Inferior parietal cortex (tissue), 1 donor: ENCODE results near the gene ALPP.
A peak's percentile ranks its signal among the peaks of the same experiment; 100 is the strongest.
"Not testable (repeated sequence)": the region's sequence is repeated elsewhere in the genome, so short reads cannot be mapped to it uniquely, and the experiment has no call there.

Source experiments
- DNase-seq: peaks from one replicate; pipeline ENCODE4 v3.0.0-alpha.2; 2016; ENCODE audit errors: extremely low spot score

ALPP gene

DNA sequence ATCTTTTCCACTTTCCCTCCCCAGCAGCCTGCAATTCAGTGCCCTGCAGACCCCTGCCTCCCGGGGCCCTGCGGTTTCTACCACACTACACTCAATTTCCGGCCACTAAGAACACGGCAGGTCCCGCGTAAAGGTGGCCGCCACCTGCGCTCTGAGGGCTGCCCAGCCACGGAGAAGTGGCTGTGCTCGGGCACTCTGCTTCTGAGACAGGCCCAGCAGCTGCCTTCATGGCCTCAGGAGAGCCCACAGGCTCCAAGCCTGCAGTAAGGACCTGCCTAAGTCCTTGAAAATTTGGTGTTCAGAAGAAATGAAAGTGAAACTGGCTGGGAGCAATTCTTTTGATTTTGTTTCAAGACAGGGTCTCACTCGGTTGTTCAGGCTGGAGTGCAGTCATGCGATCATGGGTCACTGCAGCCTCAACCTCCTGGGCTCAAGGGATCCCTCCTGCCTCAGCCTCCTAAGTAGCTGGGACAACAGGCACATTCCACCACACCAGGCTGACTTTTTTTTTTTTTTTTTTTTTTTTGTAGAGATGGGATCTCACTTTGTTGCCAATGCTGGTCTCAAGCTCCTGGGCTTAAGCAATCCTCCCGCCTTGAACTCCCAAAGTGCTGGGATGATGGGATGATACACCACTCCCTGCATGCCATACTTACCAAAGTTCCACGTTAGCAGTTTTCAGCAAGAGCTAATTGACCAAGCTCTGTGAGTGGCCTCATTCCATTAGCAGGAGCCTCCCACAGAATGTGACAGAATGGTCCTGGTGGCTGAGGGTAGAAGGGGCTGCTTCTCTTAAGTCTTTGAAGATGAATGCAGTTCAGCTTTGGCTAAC is 14.6 kb upstream of the ALPP start:
- DNase-seq: no peak

DNA sequence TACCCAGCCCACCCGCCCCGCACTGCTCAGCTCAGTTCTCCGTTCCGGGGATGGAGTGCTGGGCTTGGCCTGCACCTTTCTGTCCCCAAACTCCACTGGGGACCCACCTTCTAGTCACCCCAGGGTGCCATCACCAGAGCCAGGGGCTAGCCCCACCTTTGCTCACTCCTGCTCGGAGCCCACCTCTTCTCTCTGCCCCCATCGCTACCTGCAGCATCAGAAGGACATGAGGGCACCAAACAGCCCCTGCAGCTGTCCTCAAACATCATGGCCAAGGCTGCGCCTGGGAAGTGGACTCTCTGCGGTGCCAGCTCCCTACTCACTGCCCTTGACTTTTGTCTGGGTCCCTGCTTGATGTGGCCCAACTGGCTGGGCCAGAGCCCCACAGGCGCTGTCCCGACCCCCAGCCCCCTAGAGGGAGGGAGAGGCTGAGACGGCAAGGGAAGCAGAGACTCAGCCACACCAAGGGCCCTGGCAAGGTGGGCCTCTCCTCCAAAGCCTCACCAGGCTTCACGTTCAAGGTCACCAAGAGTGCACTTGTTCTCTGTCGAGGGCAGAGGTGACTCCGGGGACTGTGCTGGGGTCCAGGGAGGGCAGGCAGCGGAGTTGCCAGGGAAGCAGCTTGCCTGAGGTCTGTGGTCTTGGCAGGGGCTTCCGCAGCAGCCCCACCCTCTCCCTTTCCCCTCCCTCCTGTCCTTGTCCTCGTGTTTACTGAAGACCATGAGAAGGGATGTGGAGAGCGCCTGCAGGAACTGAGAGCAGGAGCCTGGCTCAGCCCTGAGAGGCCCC is 13.6 kb upstream of the ALPP start:
- DNase-seq: not testable (repeated sequence)

DNA sequence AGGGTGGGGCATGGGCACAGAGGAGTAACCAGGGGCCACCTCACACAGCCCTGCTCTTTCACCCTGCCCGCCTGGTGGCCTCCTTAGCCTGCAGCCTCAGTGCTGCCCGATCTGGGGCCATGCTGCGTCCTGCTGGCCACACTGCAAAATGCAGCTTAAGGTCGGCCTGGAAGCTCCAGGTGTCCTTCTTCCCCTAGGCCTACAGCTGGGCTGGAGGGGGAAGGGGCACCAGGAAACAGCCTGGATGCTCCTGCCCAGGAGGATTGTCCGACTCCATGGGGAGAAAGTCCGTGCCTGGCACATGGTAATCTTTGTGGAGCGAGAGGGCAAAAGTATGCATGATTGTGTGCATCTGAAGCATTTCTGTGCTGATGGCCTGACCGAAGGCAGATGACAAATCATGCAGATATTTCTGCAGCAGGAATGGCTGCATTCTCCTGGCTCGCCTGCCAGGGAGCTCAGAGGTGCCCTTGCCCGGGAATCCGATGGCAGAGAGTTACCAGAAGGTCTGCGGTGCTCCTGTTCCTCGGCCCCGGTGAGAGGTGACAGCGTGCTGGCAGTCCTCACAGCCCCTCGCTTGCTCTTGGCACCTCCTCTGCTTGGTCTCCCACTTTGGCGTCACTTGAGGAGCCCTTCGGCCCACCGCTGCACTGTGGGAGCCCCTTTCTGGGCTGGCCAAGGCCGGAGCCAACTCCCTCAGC is 12.8 kb upstream of the ALPP start:
- no peak for DNase-seq

DNA sequence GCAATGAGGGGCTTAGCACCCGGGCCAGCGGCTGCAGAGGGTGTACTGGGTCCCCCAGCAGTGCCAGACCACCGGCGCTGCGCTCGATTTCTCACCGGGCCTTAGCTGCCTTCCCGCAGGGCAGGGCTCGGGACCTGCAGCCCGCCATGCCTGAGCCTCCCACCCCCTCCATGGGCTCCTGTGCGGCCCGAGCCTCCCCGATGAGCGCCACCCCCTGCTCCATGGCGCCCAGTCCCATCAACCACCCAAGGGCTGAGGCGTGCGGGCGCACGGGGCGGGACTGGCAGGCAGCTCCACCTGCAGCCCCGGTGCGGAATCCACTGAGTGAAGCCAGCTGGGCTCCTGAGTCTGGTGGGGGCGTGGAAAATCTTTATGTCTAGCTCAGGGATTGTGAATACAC is 12.1 kb upstream of the ALPP start:
- DNase-seq: not testable (repeated sequence)

DNA sequence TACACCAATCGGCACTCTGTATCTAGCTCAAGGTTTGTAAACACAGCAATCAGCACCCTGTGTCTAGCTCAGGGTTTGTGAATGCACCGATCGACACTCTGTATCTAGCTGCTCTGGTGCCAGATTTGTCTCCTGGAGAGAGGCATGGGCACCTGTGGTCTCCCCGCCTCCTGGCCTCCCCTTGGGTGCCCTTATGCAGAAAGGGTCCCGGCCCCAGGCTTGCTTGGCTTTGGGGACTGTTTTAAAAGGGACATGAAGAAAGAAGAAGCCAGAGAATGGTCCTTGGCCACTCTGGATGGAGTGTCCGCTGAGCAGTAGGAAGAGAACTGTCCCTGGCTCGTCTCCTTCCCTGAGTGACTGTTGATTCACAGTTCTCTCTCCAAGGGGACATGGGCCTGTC is 11.5 kb upstream of the ALPP start:
- DNase-seq: no peak

DNA sequence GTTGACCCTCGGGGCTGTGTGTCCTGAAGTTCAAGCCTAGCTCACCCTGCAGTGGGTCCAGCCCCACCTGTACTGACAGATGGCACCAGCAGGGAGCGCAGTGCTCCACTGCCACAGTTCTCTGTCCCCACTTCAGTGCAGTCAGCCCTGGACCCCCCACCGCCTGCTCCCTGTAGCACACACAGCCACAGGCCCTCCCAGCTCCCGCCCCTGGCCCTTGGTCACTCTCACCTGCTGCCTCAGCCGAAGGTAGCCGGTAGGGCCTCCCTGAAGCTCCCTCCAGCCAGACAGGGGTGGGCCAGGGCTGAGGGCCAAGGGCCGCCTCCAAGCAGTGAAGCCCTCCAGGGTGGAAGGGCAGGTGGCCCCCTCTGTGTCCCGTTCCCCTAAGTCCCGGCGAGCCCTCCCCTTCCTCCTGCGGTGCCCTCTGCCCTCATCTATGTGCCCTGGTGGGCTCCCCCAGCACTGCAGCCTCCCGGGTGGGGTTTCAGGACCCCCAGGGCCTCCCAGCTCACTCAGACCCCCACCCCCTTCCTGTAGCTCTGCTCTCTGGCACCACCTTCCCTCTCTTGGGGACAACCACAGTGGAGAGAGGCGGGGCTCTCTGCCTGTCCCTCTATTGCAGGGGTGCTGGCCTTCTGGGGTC is 10.8 kb upstream of the ALPP start:
- DNase-seq: no peak

DNA sequence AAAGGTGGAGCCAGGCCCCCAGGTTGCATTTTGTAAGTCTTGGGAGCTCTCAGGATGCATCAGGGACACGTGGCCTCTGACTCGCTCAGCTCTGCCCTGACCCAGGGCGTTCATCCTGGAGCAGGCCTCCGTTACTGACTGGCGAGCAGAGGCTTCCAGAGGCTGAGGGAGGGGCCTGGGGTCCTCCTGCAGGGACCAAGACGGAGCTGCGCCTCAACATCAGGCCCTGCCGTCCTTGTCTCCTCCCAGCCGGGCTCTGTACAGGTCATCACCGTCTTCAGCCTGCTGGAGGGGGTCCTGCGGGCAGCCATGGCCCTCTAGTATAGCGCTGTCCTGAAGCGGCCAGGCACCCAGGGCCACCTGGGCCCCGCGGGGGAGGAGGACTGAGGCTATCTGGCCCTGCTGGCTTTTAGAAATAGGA is 10.2 kb upstream of the ALPP start:
- no peak for DNase-seq

DNA sequence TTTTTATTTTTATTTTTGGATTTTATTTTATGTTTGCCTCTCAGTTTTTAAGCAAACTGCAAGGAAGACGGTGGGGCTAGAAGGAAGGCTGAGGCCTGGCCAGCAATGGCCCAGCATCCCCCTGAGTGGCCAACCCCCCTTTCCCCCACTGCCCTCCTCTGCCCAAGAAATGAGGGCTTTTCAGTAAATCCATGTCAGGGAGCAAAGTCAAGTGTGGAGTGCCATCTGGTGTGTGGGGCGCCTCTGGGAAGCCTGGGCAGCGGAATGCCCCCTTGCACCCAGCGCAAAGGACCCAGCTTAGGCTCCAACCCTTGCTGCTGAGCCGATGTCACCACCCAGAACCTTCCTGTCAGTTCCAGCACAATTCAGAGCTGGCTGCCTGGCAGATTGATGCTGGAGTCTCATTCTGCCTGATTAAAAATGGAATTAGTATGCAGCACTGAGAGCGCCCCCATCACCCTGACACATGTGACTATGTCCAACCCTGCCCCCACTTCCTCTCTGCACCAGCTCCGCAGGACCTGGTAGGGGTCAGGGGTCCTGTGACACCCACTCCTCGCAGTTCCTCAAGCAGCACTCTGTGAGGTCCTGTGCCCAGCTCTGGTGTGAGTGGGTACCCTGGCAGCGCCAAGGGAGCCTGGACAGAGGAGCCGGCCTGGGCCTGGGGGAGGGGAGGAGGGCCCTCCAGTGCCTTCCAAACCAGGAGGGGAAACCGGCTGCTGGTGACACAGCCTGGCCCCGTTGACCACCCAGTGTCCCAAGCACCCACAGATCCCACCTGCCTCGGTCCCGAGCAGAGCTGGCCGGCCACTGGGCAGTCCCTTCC is 9.2 kb upstream of the ALPP start:
- DNase-seq: no peak

DNA sequence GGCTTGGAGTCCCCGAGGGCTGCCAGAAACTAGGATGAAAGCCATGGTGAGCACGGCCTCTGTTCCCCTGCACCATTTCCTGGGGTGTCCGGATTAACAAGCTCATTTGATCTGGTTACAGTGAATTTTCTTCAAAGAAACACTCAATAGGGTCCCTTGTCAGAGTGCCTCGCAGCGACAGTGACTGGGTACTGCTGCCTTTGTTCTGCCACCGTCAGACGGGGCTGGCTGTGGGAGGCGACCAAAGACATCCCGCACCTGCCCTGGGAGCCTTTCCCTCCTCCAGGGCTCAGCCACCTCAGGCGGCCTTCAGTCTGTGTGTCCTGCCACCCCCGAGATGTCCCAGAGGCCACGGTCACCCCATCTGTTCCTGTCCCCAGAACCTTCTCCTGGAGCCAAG is 8.5 kb upstream of the ALPP start:
- DNase-seq: not testable (repeated sequence)

DNA sequence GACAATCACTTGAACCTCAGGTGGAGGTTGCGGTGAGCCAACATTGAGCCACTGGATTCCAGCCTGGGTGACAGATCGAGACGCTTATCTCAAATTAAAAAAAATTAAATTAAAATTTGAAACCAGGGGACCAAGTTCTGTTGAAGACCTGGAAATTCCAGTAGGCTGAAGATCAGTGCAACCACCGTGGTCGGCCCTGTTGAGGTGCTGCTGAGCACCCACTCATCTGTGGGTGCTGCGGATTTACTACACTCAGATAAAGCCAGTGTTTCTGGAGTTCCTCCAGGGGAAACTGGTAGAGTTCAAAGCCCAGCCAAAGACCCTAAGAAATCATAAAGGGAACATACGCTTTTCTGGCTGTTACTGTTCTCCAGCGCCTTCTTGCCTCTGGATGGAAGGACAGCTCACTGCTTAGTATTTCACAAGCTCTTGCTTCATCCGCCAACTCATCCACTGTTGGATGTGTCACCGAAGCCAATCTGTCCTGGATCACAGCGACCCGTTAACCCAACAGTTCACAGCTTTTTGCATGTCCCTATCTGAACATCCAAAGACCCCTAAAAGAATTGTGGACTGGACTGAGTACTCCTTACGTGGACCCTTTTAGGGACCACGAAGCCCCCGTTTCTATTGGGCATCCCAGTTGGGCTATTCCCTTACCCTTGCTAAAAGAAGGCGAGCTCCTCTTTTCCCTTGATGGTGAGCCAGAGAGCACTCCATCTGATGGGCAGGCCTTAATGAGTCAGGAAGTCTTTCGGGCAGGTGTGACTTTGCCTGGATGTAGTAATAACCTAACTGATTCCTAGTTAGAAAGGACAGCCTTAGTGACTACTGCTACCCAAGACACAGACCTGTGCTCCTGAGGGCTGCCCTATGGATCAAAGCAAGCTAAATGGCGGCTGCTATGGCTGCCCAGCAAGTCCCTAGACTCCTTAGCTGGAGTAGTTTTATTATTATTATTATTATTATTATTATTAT is 6.0 kb upstream of the ALPP start:
- no peak for DNase-seq

DNA sequence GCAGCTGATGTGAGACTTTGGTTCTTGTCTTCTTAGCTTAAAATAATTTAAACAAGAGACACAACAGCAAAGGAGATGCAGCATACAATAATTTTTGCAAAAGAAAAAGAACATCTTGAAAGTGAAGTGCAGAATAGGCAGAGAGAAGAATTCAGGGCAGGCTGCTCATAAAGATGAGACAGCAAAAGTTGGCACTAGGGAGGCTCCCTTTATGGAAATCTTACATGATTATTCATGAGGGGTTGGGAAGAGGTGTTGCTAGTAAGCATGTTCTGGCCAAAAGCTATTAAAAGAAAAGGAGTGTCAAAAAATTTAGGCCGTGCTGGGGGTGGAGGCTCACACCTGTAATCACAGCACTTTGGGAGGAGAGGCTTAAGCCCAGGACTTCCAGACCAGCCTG is 4.2 kb upstream of the ALPP start:
- DNase-seq: peak; percentile 28

DNA sequence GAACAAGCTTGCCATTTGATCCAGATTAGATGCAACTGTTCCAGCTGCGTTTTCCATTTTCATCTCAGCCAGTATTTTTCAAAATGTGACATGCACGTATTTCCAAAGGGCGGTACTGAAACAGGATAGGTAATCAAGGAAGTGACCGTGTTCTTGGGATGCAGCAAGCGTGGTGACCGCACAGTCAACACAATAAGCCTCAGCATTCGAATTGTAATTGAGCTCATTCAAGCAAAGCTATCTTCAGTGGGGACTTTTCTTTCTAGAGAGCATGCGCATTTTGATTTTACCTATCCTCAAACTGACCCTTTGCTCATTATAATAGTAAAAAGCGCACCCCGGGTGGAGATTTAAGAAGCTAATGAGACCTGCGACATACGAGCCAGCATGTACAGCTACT is 3.4 kb upstream of the ALPP start:
- DNase-seq: no peak

DNA sequence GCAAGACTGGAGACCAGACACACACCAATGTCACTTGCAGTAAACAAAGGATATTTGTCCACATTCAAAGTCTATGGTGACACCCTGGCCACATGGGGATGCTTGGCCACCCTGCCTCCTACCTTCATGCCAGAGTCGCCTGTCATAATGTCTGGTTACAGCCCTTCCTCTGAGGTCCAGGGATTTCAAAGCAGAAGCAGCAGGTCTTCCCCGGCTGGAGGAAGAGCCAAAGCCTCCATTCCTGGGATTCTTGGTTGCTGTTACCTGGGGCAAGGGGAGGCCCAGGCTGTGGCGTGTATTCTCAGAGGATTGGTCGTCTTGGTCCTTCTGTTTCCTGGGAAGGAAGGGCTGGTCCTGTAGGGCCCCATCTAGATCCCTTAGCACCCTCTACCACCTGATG is 2.3 kb upstream of the ALPP start:
- DNase-seq: no peak

DNA sequence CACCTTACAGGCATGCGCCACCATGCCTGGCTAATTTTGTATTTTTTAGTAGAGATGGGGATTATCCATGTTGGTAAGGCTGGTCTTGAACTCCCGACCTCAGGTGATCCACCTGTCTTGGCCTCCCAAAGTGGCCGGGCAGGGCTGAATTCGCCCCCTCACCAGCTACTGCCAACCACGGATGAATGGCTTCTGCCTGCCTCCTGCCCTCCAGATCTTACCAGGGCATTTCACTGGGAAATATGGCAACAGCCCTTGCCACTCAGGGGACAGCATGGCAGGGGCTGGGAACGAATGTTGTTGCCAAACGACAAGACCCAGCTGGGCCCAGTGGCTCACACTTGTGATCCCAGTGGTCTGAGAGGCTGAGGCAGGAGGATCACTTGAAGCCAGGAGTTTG is 1.8 kb upstream of the ALPP start:
- DNase-seq: no peak

DNA sequence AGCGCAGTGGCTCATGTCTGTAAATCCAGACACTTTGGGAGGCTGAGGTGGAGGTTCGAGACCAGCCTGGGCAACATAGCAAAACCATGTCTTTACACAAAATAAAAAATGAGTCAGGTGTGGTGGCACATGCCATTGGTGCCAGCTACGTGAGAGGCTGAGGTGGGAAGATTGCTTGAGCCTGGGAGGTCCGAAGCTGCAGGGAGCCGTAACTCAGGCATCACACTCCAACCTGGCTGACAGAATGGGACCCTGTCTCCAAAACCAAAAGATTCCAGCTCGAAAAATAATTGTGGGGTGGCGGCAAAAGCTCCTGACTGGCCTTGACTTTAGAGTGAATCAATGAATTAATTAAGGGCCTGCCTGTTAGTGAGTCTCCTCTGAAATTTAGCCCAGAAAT is 1.2 kb upstream of the ALPP start:
- DNase-seq: no peak

DNA sequence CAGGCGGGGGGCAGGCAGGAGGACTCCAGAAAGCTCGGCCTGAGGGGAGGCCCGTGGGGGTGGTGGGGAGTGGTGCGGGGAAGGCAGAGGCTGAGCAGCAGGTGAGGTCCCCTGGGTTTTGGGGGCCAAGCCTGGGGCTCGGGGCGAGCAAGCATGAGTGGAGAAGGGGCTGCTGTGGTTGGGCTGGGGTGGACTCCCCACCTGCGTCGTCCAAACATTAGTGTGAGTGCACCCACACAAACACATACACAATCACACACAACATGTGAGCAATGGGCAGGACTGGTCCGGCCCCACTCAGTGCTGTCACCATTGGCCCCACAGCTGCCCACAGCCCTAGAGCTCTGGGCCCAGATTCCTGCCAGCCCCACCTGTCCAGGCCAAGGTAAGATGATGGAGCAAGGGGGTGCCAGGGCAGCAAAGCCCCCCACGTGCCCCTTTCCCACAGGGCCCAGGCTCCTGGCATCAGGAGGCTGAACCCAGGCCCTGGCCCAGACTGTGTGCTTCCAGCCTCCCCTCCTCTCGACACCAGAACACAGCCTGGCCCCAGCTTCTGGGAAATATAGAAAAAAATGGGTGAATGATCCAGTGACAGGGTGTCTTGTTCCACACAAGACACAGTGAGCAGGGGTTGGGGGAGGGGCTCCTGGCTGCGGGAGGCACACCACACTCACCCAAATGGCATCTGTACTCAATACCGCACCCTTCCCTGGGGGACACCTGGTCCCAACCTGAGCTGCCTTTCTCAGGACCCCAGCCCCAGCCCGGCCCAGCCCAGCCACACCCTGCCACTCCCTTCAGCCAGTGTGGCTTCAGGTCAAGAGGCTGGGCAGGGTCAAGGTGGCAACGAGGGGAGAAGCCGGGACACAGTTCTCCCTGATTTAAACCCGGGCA is 463 bp upstream of the ALPP start:
- no peak for DNase-seq

DNA sequence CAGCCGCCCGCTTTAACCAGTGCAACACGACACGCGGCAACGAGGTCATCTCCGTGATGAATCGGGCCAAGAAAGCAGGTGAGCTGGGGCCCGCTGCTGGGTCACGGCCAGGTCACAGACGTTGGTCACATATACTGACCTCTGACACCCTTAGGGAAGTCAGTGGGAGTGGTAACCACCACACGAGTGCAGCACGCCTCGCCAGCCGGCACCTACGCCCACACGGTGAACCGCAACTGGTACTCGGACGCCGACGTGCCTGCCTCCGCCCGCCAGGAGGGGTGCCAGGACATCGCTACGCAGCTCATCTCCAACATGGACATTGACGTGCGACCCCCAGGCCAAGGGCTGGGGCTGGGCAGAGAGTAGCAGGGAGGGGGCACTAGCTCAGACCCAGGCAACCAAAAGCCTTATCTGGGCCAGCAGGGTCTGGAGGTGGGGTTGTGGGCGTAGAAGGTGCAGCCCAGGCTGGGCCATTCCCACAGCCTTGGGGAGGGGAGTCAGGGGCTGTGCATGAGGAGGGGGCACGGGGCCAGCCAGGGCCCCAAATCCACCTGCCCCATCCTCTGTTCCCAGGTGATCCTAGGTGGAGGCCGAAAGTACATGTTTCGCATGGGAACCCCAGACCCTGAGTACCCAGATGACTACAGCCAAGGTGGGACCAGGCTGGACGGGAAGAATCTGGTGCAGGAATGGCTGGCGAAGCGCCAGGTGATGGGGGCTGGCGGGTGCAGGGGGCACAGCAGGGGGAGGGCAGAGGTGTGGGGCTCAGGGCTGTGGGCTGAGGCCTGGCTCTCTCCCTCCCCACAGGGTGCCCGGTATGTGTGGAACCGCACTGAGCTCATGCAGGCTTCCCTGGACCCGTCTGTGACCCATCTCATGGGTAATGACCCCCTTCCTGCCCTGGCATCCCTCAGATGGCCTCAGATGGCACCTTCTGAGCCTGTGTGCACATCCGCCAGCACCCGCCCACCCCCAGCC is 1.3 kb downstream of the ALPP start:
- DNase-seq: not testable (repeated sequence)
